Endodermal cell (in vitro differentiated cells): ENCODE measurements around the gene PSEN1. TPM values are rescaled to one million over a fixed set of nuclear protein-coding genes. Genes with fewer than 3 reads are reported as not detected.

Experiments used
- DNase-seq: peaks from one replicate; pipeline ENCODE4 v3.0.0-alpha.2; 2017
- H3K27ac ChIP-seq: 2 replicates; pipeline ENCODE4 v1.5.1; 2013; ENCODE audit warnings: mild to moderate bottlenecking, low read depth, low read length, moderate library complexity
- H3K27me3 ChIP-seq: 2 replicates; pipeline ENCODE4 v1.6.1; 2013; ENCODE audit warnings: mild to moderate bottlenecking, low read length, moderate library complexity; ENCODE audit not compliant: insufficient read depth, control insufficient read depth, poor library complexity, severe bottlenecking
- H3K36me3 ChIP-seq: 2 replicates; pipeline ENCODE4 v1.7.0; 2013; ENCODE audit warnings: mild to moderate bottlenecking, low read length, moderate library complexity; ENCODE audit not compliant: control insufficient read depth, insufficient read depth
- H3K4me1 ChIP-seq: one replicate; pipeline ENCODE4 v1.7.0; 2013; ENCODE audit warnings: low read length; ENCODE audit not compliant: control insufficient read depth, insufficient read depth
- H3K4me3 ChIP-seq: 2 replicates; pipeline ENCODE4 v1.5.1; 2013; ENCODE audit warnings: mild to moderate bottlenecking, low read length, moderate library complexity
- H3K9ac ChIP-seq: 2 replicates; pipeline ENCODE4 v1.6.1; 2013; ENCODE audit warnings: mild to moderate bottlenecking, low read length, moderate library complexity; ENCODE audit not compliant: poor library complexity, severe bottlenecking; ENCODE audit errors: extremely low read depth
- H3K9me3 ChIP-seq: 2 replicates; pipeline ENCODE4 v1.6.1; 2013; ENCODE audit warnings: mild to moderate bottlenecking, low read length, moderate library complexity; ENCODE audit not compliant: control insufficient read depth
- H3K27ac Mint-ChIP-seq: 2 replicates; pipeline ENCODE4 v1.8.0; 2020; ENCODE audit warnings: mixed read lengths
- H3K27me3 Mint-ChIP-seq: 2 replicates; pipeline ENCODE4 v1.8.0; 2021; ENCODE audit warnings: mild to moderate bottlenecking, mixed read lengths; ENCODE audit not compliant: insufficient read depth
- H3K36me3 Mint-ChIP-seq: 2 replicates; pipeline ENCODE4 v1.8.0; 2020; ENCODE audit warnings: low read depth, mixed read lengths
- H3K4me1 Mint-ChIP-seq: 2 replicates; pipeline ENCODE4 v1.8.0; 2020; ENCODE audit warnings: mixed read lengths
- H3K4me3 Mint-ChIP-seq: 2 replicates; pipeline ENCODE4 v1.8.0; 2020; ENCODE audit warnings: mild to moderate bottlenecking, moderate library complexity, mixed read lengths
- H3K9me3 Mint-ChIP-seq: 2 replicates; pipeline ENCODE4 v1.8.0; 2020; ENCODE audit warnings: mild to moderate bottlenecking, mixed read lengths
- WGBS, 2 experiments: methylation state at CpG; one replicate each; pipeline versions ENCODE4 v1.1.5 to v1.1.7; 2013; ENCODE audit warnings: missing lambda C conversion rate in 2 of 2, mixed read lengths in 1 of 2; ENCODE audit not compliant: insufficient coverage in 1 of 2, insufficient read length in 1 of 2; 5-methylcytosine and 5-hydroxymethylcytosine counted together
- total RNA-seq, 2 donors: library from RNA; stranded (reverse); fragmentation: NEBNext Ultra II Directional in 1 of 2; extraction: Animal tissue kit (Norgen Biotek cat#: 25700) in 1 of 2; gene quantifications; 2 replicates in 1 of 2; 3 replicates in 1 of 2; pipeline ENCODE4 v1.2.1, GENCODE V29; 2021
- TF ChIP-seq, protein P1 (sequence below): fragments of 200-600 bp; sonication (generic); conservative IDR thresholded peaks from 2 replicates; pipeline ENCODE4 v1.5.0; 2021; ENCODE audit warnings: antibody characterized with exemption, mild to moderate bottlenecking

The PSEN1 gene
- total RNA-seq, 2 donors from 2014 or later: 45.7 to 49.9 TPM

DNA sequence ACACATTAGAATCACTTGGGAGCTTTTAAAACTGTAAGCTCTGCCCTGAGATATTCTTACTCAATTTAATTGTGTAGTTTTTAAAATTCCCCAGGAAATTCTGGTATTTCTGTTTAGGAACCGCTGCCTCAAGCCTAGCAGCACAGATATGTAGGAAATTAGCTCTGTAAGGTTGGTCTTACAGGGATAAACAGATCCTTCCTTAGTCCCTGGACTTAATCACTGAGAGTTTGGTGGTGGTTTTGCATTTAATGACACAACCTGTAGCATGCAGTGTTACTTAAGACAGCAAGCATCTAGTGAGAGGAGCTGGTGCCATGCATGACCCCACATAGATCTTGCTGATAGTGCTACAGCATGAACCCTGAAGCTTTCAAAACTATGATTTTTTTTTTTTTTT, 81.1 kb downstream of the PSEN1 start:
- H3K36me3 ChIP-seq: peaks cover 92% of the 10 kb centered on the region
- H3K27ac ChIP-seq: no peak overlapping the region
- no peak overlapping the region for H3K4me3 ChIP-seq
- Mint-ChIP-seq H3K27ac (no peak overlapping the region), H3K27me3 (no peaks in the 10 kb centered on the region), H3K4me3 (no peak overlapping the region), H3K9me3 (no peaks in the 10 kb centered on the region), H3K4me1 (no peaks in the 10 kb centered on the region), H3K36me3 (peaks cover 57% of the 10 kb centered on the region)
- no peaks in the 10 kb centered on the region for H3K27me3 ChIP-seq
- DNase-seq: no peak
- no peak overlapping the region for H3K9ac ChIP-seq
- TF ChIP-seq, protein P1, sequence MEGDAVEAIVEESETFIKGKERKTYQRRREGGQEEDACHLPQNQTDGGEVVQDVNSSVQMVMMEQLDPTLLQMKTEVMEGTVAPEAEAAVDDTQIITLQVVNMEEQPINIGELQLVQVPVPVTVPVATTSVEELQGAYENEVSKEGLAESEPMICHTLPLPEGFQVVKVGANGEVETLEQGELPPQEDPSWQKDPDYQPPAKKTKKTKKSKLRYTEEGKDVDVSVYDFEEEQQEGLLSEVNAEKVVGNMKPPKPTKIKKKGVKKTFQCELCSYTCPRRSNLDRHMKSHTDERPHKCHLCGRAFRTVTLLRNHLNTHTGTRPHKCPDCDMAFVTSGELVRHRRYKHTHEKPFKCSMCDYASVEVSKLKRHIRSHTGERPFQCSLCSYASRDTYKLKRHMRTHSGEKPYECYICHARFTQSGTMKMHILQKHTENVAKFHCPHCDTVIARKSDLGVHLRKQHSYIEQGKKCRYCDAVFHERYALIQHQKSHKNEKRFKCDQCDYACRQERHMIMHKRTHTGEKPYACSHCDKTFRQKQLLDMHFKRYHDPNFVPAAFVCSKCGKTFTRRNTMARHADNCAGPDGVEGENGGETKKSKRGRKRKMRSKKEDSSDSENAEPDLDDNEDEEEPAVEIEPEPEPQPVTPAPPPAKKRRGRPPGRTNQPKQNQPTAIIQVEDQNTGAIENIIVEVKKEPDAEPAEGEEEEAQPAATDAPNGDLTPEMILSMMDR: no peak
- WGBS, 2 experiments: 91 to 97% methylated on average over 1 of the region's 1 CpG
- H3K9me3 ChIP-seq: no peaks in the 10 kb centered on the region
- H3K4me1 ChIP-seq: no peaks in the 10 kb centered on the region

DNA sequence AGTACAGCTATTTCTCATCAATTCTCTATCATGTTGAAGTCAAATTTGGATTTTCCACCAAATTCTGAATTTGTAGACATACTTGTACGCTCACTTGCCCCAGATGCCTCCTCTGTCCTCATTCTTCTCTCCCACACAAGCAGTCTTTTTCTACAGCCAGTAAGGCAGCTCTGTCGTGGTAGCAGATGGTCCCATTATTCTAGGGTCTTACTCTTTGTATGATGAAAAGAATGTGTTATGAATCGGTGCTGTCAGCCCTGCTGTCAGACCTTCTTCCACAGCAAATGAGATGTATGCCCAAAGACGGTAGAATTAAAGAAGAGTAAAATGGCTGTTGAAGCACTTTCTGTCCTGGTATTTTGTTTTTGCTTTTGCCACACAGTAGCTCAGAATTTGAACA, 83.8 kb downstream of the PSEN1 start:
- Histone ChIP-seq H3K9ac (no peak overlapping the region), H3K4me1 (no peaks in the 10 kb centered on the region), H3K9me3 (no peaks in the 10 kb centered on the region), H3K4me3 (no peak overlapping the region), H3K27ac (peak overlapping the region; percentile 89), H3K27me3 (no peaks in the 10 kb centered on the region), H3K36me3 (peaks cover 78% of the 10 kb centered on the region)
- Mint-ChIP-seq H3K27me3 (no peaks in the 10 kb centered on the region), H3K4me1 (peaks cover 6% of the 10 kb centered on the region), H3K4me3 (no peak overlapping the region), H3K27ac (no peak overlapping the region), H3K36me3 (peaks cover 39% of the 10 kb centered on the region), H3K9me3 (no peaks in the 10 kb centered on the region)
- WGBS, 2 experiments: 85 to 93% methylated on average over 3 to 4 of the region's 4 CpGs
- no peak for DNase-seq
- TF ChIP-seq, protein P1: no peak

DNA sequence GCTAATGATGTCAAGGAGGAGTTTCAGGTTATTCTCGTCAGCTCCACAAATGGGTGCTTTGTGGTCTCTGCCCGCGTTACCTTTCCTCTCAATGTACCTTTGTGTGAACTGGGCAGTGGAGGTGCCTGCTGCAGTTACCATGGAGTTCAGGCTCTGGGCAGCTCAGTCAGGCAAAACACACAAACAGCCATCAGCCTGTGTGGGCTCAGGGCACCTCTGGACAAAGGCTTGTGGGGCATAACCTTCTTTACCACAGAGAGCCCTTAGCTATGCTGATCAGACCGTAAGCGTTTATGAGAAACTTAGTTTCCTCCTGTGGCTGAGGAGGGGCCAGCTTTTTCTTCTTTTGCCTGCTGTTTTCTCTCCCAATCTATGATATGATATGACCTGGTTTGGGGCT, 84.3 kb downstream of the PSEN1 start:
- H3K27ac ChIP-seq: peak overlapping the region; percentile 89
- H3K36me3 ChIP-seq: peaks cover 74% of the 10 kb centered on the region
- no peak overlapping the region for H3K4me3 ChIP-seq
- H3K27ac Mint-ChIP-seq: no peak overlapping the region
- H3K9me3 Mint-ChIP-seq: no peaks in the 10 kb centered on the region
- H3K4me1 ChIP-seq: no peaks in the 10 kb centered on the region
- H3K4me3 Mint-ChIP-seq: no peak overlapping the region
- no peaks in the 10 kb centered on the region for H3K27me3 Mint-ChIP-seq
- H3K9ac ChIP-seq: no peak overlapping the region
- no peaks in the 10 kb centered on the region for H3K27me3 ChIP-seq
- TF ChIP-seq, protein P1: no peak
- no peak for DNase-seq
- H3K36me3 Mint-ChIP-seq: peaks cover 39% of the 10 kb centered on the region
- peaks cover 6% of the 10 kb centered on the region for H3K4me1 Mint-ChIP-seq
- WGBS, 2 experiments: 88 to 97% methylated on average over 5 of the region's 5 CpGs
- H3K9me3 ChIP-seq: no peaks in the 10 kb centered on the region
